ENCODE data around the gene TMEM100. TPM values are rescaled to one million over a fixed set of nuclear protein-coding genes. Genes with fewer than 3 reads are reported as not detected.

TMEM100 gene
- total and polyA plus RNA-seq, 8 donors, result 0.29 to 51.6 (median 26.1) TPM

DNA sequence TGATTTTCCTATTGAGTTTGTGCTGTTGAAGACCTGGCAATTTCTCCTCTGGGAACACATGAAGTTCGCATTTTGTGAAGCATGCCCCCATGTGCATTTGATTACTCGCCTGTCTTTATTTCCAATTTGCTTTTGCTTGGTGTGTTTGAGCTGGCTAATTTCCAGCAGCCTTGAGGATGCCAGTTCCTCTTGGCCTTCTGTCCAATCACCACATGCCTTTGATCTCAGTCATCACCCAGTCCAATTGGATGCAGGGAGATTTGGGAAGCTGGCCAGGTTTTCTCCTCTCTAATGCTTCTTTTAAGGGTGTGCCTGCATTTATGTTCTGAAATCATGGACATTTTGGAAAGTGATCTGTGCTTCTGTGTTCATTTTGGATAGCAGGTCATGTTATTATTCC, 3.8 kb upstream of the TMEM100 start:
- peak overlapping the region in 4 of 5 donors; percentile 30 to 81 (median 48) for H3K27ac ChIP-seq
- DNase-seq, result peak; percentile 30 to 64
- H3K4me1 ChIP-seq, result peaks cover 0 to 58% (median 23%) of the 10 kb centered on the region in 4 donors
- intact Hi-C loops (cut with DNase I; ENCODE audit: low total_unique reads), result no loop called here
- H3K4me3 ChIP-seq, result no peak overlapping the region
- no peaks in the 10 kb centered on the region for H3K9me3 ChIP-seq
- no peak for TF ChIP-seq POLR2A (IDR thresholded peaks at IDR 0.05)
- peak in 1 of 3 donors; percentile 31 for TF ChIP-seq POLR2AphosphoS5 (IDR thresholded peaks at IDR 0.05)
- 21 to 43% (median 35%) methylated on average over 2 of the region's 2 CpGs for WGBS, 5 donors
- no peaks in the 10 kb centered on the region for H3K36me3 ChIP-seq
- H3K27me3 ChIP-seq, result no peaks in the 10 kb centered on the region

DNA sequence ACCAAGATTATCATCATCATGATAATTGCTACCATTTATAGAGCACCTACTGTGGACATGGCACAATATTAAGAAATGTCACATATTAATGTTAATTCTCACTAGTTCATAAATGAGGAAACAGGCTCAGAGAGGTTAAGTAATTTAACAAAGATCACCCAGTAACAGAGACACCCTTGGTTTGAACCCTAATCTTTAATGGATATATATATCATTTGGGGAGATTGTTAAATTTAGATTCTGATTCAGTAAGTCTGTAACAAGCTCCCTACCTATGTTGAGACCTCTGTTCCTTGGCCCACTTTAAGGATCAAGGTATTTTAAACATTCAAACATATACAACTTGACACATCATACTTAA, 804 bp upstream of the TMEM100 start:
- DNase-seq, result no peak
- TF ChIP-seq, protein P1, sequence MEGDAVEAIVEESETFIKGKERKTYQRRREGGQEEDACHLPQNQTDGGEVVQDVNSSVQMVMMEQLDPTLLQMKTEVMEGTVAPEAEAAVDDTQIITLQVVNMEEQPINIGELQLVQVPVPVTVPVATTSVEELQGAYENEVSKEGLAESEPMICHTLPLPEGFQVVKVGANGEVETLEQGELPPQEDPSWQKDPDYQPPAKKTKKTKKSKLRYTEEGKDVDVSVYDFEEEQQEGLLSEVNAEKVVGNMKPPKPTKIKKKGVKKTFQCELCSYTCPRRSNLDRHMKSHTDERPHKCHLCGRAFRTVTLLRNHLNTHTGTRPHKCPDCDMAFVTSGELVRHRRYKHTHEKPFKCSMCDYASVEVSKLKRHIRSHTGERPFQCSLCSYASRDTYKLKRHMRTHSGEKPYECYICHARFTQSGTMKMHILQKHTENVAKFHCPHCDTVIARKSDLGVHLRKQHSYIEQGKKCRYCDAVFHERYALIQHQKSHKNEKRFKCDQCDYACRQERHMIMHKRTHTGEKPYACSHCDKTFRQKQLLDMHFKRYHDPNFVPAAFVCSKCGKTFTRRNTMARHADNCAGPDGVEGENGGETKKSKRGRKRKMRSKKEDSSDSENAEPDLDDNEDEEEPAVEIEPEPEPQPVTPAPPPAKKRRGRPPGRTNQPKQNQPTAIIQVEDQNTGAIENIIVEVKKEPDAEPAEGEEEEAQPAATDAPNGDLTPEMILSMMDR (IDR thresholded peaks at IDR 0.05), result no peak
- TF ChIP-seq POLR2AphosphoS5 (IDR thresholded peaks at IDR 0.05), result no peak
- no peak for TF ChIP-seq EP300 (IDR thresholded peaks at IDR 0.05)
- TF ChIP-seq POLR2A (IDR thresholded peaks at IDR 0.05), result no peak
- intact Hi-C loops (cut with DNase I; ENCODE audit: low total_unique reads), result no loop called here
- peaks cover 0 to 7% (median 3%) of the 10 kb centered on the region in 4 donors for H3K36me3 ChIP-seq
- H3K4me3 ChIP-seq, result peak overlapping the region; percentile 39 to 49 (median 44)
- peaks cover 0 to 45% (median 22%) of the 10 kb centered on the region in 4 donors for H3K4me1 ChIP-seq
- H3K9me3 ChIP-seq, result no peaks in the 10 kb centered on the region
- H3K27me3 ChIP-seq, result peaks cover 0 to 10% (median 0%) of the 10 kb centered on the region in 3 donors
- H3K27ac ChIP-seq, result peak overlapping the region in 4 of 5 donors; percentile 74 to 85 (median 78)

DNA sequence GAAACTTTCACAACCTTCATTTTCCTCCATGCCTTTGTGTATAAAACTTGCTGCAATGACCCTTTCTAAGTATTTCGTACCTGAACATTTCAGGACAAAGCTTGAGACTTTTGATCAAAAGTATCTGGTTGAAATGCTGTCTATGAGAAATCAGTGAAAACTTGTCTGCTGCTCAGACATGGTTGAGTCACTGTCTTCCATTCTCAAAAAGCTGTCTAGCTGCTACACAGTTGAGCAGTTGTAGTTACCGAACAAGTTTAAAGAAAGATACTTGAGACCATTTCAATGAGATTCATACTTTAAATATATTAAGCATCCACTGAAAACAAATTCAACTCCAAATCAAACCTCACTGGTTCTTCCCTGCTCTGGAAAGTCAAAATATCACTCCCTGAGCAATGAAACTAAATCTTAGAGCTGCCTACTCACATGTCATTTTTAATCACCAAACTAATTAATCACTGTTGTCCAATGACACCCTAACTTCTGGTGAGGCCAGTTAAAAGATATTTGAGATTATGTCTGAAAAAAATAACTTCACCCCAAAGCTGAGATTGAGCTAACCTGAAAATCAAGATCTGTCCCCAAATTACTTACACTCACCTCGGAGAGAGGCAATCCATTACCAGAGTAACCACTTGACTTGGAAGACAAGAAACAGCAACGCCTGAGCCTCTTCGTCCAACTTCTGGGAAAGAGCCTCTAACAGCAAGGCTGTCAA, 488 bp downstream of the TMEM100 start:
- peaks cover 0 to 7% (median 3%) of the 10 kb centered on the region in 4 donors for H3K36me3 ChIP-seq
- no peaks in the 10 kb centered on the region for H3K9me3 ChIP-seq
- peak overlapping the region in 4 of 5 donors; percentile 74 to 85 (median 78) for H3K27ac ChIP-seq
- intact Hi-C loops (cut with DNase I; ENCODE audit: low total_unique reads), result no loop called here
- H3K4me1 ChIP-seq, result peaks cover 0 to 34% (median 20%) of the 10 kb centered on the region in 4 donors
- H3K27me3 ChIP-seq, result peaks cover 0 to 10% (median 0%) of the 10 kb centered on the region in 3 donors
- TF ChIP-seq EP300 (IDR thresholded peaks at IDR 0.05) (no peak), POLR2A (IDR thresholded peaks at IDR 0.05) (no peak), POLR2AphosphoS5 (IDR thresholded peaks at IDR 0.05) (no peak)
- TF ChIP-seq, protein P1 (IDR thresholded peaks at IDR 0.05), result no peak
- peak overlapping the region; percentile 39 to 49 (median 44) for H3K4me3 ChIP-seq
- no peak for DNase-seq
- 29 to 51% (median 38%) methylated on average over 5 of the region's 5 CpGs for WGBS, 5 donors

DNA sequence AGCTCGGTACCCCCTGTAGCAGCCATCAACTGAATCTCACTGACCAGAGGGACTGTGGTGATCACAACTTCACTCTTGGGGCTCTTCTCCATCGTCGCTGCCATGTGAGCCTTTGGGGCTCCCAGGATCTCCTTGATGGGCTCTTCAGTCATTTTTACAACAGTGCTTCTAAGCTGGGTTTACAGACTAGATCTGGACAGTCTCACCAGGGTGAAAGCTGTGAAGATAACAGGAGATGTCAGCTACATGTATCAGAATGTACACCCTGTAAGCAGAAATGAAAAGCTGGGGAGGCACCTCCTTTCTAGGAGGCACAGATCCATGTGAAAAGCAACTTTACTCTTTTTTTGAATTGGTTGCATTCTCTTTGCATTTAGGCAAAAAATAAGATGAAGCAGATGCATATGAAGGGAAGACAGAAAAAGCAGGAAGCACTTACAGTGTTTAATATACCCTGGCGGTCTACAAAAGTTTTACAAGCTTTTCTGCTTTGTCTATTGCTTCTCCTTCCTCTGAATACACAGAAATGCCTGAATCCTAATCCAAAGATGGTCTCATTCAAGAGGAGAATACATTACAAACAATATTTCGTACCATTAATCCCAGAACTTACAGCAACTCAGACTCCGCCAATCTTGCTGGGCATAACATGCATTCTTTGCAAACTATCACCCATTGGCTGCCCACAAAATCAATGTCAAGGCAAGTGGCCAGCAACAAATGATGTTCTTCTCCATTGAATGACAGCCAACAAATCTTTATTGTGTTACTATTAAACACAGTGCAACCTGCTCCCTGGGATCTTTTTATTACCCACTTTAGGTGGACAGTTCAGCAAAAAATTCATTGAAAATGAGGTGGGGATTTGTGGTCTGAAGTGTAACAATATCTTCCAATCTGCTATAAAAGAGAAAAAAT, 1.5 kb downstream of the TMEM100 start:
- TF ChIP-seq POLR2AphosphoS5 (IDR thresholded peaks at IDR 0.05) (no peak), POLR2A (IDR thresholded peaks at IDR 0.05) (no peak), EP300 (IDR thresholded peaks at IDR 0.05) (no peak)
- TF ChIP-seq, protein P1 (IDR thresholded peaks at IDR 0.05), result no peak
- DNase-seq, result no peak
- Histone ChIP-seq H3K27ac (peak overlapping the region in 4 of 5 donors; percentile 20 to 81 (median 36)), H3K4me3 (peak overlapping the region; percentile 39 to 49 (median 44)), H3K4me1 (peaks cover 0 to 25% (median 12%) of the 10 kb centered on the region in 4 donors), H3K9me3 (no peaks in the 10 kb centered on the region), H3K27me3 (peaks cover 0 to 10% (median 0%) of the 10 kb centered on the region in 3 donors), H3K36me3 (peaks cover 0 to 7% (median 3%) of the 10 kb centered on the region in 4 donors)
- 75 to 81% (median 79%) methylated on average over 6 of the region's 6 CpGs for WGBS, 5 donors
- intact Hi-C loops (cut with DNase I; ENCODE audit: low total_unique reads), result no loop called here

Measured in stomach (tissue), 9 donors.